GM15510 (cell line): ENCODE results near the gene ABCA2.

Source experiments
- POLR2A ChIP-seq: IDR thresholded peaks from 3 replicates; pipeline ENCODE4 v1.6.1; 2011; ENCODE audit warnings: borderline replicate concordance; ENCODE audit not compliant: insufficient read length; ENCODE audit errors: extremely low read depth

Gene ABCA2

GRCh38 chr9:137017791-137018497 lies 10.1 kb downstream of the ABCA2 start:
- no peak for TF ChIP-seq POLR2A

GRCh38 chr9:137017071-137017470 lies 11.0 kb downstream of the ABCA2 start:
- TF ChIP-seq POLR2A: no peak

DNA sequence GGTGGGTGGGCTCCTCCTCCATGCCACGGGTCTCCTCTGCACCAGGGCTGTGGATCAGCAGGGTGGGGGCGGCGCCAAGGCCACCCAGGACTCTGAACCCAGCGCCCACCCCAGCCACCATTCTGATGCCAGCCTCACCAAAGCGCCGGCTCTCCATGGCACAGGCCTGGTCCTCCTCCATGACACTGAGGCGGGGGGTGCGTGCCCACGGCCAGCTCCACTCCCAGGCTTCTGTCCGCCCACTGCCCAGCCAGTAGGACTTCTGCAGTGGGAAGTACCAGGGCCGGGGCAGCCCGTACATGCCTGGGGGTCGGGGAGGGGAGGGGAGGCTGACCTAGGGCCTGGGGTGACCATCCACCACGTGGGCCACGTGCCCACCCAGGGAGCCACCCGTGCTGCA lies 11.6 kb downstream of the ABCA2 start:
- TF ChIP-seq POLR2A: no peak

DNA sequence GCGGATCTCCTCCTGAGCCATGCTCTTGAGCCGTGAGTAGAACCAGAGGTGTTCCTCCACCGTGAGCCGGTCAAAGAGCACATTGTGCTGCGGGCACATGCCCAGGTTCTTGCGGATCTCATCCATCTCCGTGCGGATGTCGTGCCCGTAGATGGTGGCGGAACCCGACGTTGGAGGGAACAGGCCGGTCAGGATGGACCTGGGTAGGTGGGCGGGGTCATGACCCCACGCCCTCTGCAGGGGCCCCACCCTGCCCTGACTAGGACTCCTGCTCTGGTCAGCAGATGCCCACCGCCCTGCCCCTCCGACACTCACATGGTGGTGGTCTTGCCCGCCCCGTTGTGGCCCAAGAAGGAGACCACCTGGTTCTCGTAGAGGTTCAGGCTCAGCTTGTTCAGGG lies 12.1 kb downstream of the ABCA2 start:
- TF ChIP-seq POLR2A: no peak

DNA sequence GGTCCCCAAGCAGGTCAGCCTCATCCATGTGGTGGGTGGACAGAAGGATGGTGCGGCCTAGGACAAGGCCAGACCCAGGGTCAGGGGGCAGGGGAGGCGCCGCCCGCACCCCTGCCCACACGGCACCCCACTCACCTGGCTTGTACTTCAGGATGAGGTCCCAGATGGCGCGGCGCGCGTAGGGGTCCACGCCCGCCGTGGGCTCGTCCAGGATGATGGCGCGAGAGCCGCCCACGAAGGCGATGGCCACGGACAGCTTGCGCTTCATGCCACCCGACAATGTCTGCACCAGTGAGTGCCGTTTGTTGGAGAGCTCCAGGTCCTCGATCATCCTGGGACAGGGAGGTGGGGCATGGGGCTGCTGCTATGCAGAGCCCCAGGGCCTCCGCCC lies 12.5 kb downstream of the ABCA2 start:
- TF ChIP-seq POLR2A: no peak

GRCh38 chr9:137014776-137015539 lies 13.1 kb downstream of the ABCA2 start:
- no peak for TF ChIP-seq POLR2A

- TF ChIP-seq POLR2A: no peak
Measured at GRCh38 chr9:137014166-137014565, 13.9 kb downstream of the ABCA2 start.

DNA sequence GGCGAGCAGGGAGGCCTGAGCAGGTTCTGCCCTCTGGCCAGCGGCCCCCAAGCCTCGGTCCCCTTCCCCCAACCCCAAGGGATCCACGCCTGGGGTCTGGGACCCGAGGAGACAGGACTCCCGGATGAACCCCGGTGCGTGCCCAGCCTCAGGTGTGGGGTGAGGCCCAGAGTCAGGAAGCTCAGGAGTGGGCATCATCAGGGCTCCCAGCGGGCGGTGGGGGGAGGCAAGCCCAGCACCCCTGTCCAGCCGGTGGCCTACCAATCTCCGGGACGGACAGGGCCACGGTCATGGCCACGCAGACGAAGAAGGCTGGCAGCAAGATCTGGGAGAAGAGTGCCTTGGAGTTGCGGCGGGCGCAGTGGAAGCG lies 14.5 kb downstream of the ABCA2 start:
- no peak for TF ChIP-seq POLR2A

GRCh38 chr9:137012694-137013570 lies 15.1 kb downstream of the ABCA2 start:
- TF ChIP-seq POLR2A: no peak

DNA sequence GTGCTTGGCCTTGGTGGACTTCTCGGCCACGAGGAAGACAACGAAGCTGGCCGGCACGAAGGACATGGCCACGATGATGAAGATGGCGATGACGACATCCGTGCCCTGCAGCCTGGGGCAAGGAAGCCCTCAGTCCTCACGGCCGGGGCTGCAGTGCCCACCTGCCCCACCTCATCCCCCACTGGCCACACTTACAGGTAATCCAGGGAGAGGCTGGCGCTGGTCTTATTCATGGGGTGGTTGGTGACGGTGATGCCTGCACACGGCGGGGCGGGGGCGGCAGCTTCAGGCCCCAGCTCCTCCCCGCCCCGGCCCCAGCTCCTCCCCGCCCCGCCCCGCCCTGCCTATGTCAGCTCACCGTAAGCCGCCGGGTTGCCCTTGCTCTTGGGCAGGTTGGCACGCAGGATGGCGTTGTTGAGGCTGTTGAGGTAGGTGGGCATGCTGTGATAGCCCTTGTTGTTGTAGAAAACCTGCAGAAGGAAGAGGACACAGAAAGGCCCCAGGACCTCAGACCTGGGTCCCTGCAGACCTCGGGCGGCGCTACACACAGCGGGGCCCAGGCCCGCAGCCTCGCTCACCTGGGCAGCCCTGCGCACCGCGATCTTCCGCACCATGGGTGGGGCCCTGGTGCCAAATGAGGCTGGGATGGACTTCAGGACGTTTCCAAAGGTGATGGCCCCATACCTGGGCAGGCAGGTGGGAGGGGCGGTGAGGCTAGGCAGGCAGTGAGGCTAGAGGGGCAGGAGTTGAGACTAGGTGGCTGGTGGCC lies 15.9 kb downstream of the ABCA2 start:
- TF ChIP-seq POLR2A: no peak

- TF ChIP-seq POLR2A: no peak
Measured at GRCh38 chr9:137011156-137011555, 16.9 kb downstream of the ABCA2 start.

DNA sequence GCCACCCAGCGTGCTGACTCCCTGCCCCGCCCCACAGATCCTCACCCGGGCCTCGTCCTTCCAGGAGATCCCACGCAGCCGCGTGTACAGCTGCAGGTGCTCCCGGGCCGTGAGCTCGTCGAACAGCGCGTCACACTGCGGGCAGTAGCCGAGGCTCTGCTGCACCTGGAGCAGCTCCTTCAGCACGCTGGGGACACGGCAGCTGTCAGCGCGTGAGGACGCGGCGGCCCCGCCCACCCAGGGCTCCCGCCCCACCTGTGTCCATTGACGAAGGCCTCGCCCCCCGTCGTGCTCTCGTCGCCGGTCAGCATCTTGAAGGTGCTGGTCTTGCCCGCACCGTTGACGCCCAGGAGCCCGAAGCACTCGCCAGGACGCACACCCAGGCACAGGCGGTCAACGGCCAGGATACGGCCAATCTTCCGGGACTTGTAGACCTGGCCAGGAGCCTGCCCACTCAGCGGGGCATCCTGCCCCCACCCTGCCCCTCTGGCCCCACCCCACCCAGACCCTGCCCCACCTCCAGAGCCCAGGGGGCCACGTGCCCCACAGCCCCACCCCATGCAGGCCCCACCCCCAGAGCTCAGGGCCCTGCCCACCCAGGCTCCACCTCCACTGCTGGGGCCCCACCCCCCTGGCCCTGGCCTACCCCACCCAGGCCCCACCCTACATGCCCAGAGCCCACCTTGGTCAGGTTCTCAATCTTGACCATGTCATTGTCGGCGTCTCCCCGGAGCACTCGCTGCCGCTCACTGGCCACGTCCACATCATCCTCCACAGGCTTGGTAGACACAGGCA lies 17.9 kb downstream of the ABCA2 start:
- no peak for TF ChIP-seq POLR2A

DNA sequence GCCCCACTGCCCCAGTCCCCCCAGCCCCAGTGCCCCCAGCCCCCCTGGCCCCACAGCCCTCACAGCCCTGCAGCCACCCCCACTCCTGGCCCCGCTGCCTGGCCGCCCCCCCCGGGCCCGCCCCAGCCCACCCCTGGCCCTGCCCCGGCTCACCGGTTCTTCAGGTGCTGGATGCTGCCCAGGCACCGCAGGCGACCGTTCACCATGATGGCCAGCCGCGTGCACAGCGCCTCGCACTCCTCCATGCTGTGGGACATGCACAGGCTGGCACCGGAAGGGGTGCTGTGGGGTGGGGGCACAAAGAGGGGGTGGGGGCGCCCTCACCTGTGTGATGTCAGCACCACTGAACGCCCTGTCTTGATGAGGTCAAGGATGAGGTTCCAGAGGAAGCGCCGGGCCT lies 18.8 kb downstream of the ABCA2 start:
- no peak for TF ChIP-seq POLR2A

GRCh38 chr9:137008312-137008711 lies 19.7 kb downstream of the ABCA2 start:
- no peak for TF ChIP-seq POLR2A
